Measurements from ENCODE around the gene NANP. TPM values are rescaled to one million over a fixed set of nuclear protein-coding genes. Genes with fewer than 3 reads are reported as not detected.

NANP gene
- polyA plus RNA-seq, 1 of the 3 experiments (the other 2 are of a cell fraction) = 1.9 TPM

- POLR2A ChIA-PET = no interaction called here
Measured at GRCh38 chr20:25669826-25670422, 46.1 kb upstream of the NANP start.

More at GRCh38 chr20:25669826-25670422, 46.1 kb upstream of the NANP start:
- WGBS (ENCODE audit: low lambda C conversion rate) = 51% methylated on average over 5 of the region's 7 CpGs
- H3K9me2 ChIP-seq = no peaks in the 10 kb centered on the region
- H3K79me2 ChIP-seq (ENCODE audit: insufficient read depth) = no peaks in the 10 kb centered on the region
- H3K4me3 ChIP-seq (ENCODE audit: low read depth in 2 of 2, low read length in 1 of 2) = no peak overlapping the region
- H4K20me1 ChIP-seq (ENCODE audit: insufficient read depth) = no peaks in the 10 kb centered on the region
- peaks cover 0 to 5% of the 10 kb centered on the region in 2 experiments; a peak in 1 of 4 replicates for H3K4me1 ChIP-seq (ENCODE audit: control insufficient read depth in 1 of 2, insufficient read depth in 2 of 2, low read depth in 1 of 2, low read length in 1 of 2)
- H3K36me3 ChIP-seq (replicated peaks in 1 of 2; ENCODE audit: control insufficient read depth in 1 of 2, insufficient read depth in 2 of 2, low read length in 1 of 2) = peaks cover 16 to 18% of the 10 kb centered on the region in 2 experiments
- H3K9me3 ChIP-seq = no peaks in the 10 kb centered on the region
- H2AFZ ChIP-seq (ENCODE audit: low read depth) = no peak overlapping the region
- peak; percentile 30 for DNase-seq
- no peaks in the 10 kb centered on the region for H3K27me3 ChIP-seq (ENCODE audit: insufficient read depth)
- no peak overlapping the region for H3K27ac ChIP-seq (ENCODE audit: low read depth in 2 of 2, low read length in 1 of 2)
- no peak overlapping the region for H3K4me2 ChIP-seq
- CTCF ChIA-PET = interaction anchor here (0.7 to 1.7 kb wide), 3 partner anchors 21 to 308 kb away, joined by 3 to 4 read pairs (median 3); no protein-coding TSS in a partner anchor
- no peak for TF ChIP-seq SMC3 (IDR thresholded peaks at IDR 0.05; ENCODE audit: low read depth, low read length)
- no peak for TF ChIP-seq EZH2phosphoT487 (IDR thresholded peaks at IDR 0.05; ENCODE audit: borderline replicate concordance, low read depth)
- TF ChIP-seq MEF2A (IDR thresholded peaks at IDR 0.05; ENCODE audit: borderline replicate concordance, low read depth) = no peak
- no peak for TF ChIP-seq CHD2 (IDR thresholded peaks at IDR 0.05; ENCODE audit: low read length, partially characterized antibody)
- TF ChIP-seq TCF12 (IDR thresholded peaks at IDR 0.05) = no peak
- TF ChIP-seq RFX5 (IDR thresholded peaks at IDR 0.05; ENCODE audit: low read length) = no peak
- TF ChIP-seq MXI1 (IDR thresholded peaks at IDR 0.05; ENCODE audit: low read depth, low read length) = no peak
- TF ChIP-seq, protein P1, sequence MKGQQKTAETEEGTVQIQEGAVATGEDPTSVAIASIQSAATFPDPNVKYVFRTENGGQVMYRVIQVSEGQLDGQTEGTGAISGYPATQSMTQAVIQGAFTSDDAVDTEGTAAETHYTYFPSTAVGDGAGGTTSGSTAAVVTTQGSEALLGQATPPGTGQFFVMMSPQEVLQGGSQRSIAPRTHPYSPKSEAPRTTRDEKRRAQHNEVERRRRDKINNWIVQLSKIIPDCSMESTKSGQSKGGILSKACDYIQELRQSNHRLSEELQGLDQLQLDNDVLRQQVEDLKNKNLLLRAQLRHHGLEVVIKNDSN (IDR thresholded peaks at IDR 0.05; ENCODE audit: borderline replicate concordance, low read depth) = no peak
- no peak for TF ChIP-seq SIN3A (IDR thresholded peaks at IDR 0.05; ENCODE audit: borderline replicate concordance, low read depth, low read length)
- peak; percentile 20; the same call in 1 of the 2 replicates for TF ChIP-seq RAD21 (IDR thresholded peaks at IDR 0.05; ENCODE audit: low read length)
- TF ChIP-seq ZBTB33 (IDR thresholded peaks at IDR 0.05; ENCODE audit: borderline replicate concordance, low read depth) = no peak
- no peak for TF ChIP-seq FOXM1 (IDR thresholded peaks at IDR 0.05; ENCODE audit: low read depth)
- TF ChIP-seq NRF1 (IDR thresholded peaks at IDR 0.05; ENCODE audit: low read depth, low read length) = no peak
- TF ChIP-seq CTCF (IDR thresholded peaks at IDR 0.05) = peak; percentile 26; the same call in 1 of the 2 replicates
- no peak for TF ChIP-seq ELF1 (IDR thresholded peaks at IDR 0.05)
- H3F3A ChIP-seq (replicated peaks; ENCODE audit: insufficient read depth) = no peaks in the 10 kb centered on the region
- H3K9ac ChIP-seq = no peak overlapping the region

Measured in SK-N-SH (cell line).